Body of pancreas (tissue), 4 donors: ENCODE data around the gene TOGARAM1. TPM values are rescaled to one million over a fixed set of nuclear protein-coding genes. Genes with fewer than 3 reads are reported as not detected.

Source experiments
- ATAC-seq: fragments of 150-250 bp; one replicate; pipeline ENCODE4 v1.9.1; 2016
- DNase-seq, 4 donors: peaks; one replicate each; pipeline ENCODE4 v3.0.0-alpha.2; 2019
- H3K27ac ChIP-seq, 4 donors: fragments of 200-600 bp; sonication (generic); 1 replicate in 3 of 4; 2 replicates in 1 of 4; pipeline versions ENCODE4 v1.5.1 to v1.6.1; 2016 to 2019; ENCODE audit warnings: mild to moderate bottlenecking in 1 of 4, mixed read lengths in 1 of 4, moderate library complexity in 1 of 4
- H3K27me3 ChIP-seq, 2 donors: fragments of 200-600 bp; sonication (generic); one replicate each; pipeline ENCODE4 v1.6.0; 2016; ENCODE audit warnings: mild to moderate bottlenecking in 1 of 2
- H3K36me3 ChIP-seq, 2 donors: fragments of 200-600 bp; sonication (generic); replicated peaks in 1 of 2; 2 replicates each; pipeline ENCODE4 v1.5.1; 2016; ENCODE audit warnings: low read depth in 2 of 2; ENCODE audit not compliant: insufficient read depth in 1 of 2
- H3K4me1 ChIP-seq: fragments of 200-600 bp; sonication (generic); one replicate; pipeline ENCODE4 v1.6.0; 2016
- H3K4me3 ChIP-seq, 2 donors: fragments of 200-600 bp; sonication (generic); 1 replicate in 1 of 2; 2 replicates in 1 of 2; pipeline ENCODE4 v1.5.1; 2016 to 2019
- H3K9me3 ChIP-seq, 3 donors: fragments of 200-600 bp; sonication (generic); 1 replicate in 2 of 3; 2 replicates in 1 of 3; pipeline ENCODE4 v1.5.1; 2016
- POLR2A ChIP-seq, 3 donors: fragments of 450-650 bp; IDR thresholded peaks; one replicate each; pipeline ENCODE4 v1.6.1; 2016; ENCODE audit warnings: antibody characterized with exemption in 3 of 3, mild to moderate bottlenecking in 2 of 3
- WGBS, 2 donors: methylation state at CpG; one replicate each; pipeline ENCODE4 v1.1.5; 2017; 5-methylcytosine and 5-hydroxymethylcytosine counted together
- intact Hi-C: fragments of 100-400 bp; cut with DNase I; formaldehyde crosslinking; loops from one replicate; pipeline ENCODE4 v1.15.1; 2023
- total RNA-seq, 2 donors: library from RNA; depleted of rRNA; stranded (reverse); fragments of >200 nt; gene quantifications; one replicate each; pipeline ENCODE4 v1.1.0, GENCODE V29; 2016
- TF ChIP-seq, protein P1 (sequence below), 7 experiments: fragments of 450-650 bp in 4 of 7; fragments of 200-600 bp in 3 of 7; sonication (generic) in 3 of 7; IDR thresholded peaks; one replicate each; pipeline ENCODE4 v1.5.1; 2016 to 2019; ENCODE audit warnings: antibody characterized with exemption in 7 of 7

The TOGARAM1 gene
- total RNA-seq, 2 donors from 2014 or later: 23.6 to 38.6 TPM

DNA sequence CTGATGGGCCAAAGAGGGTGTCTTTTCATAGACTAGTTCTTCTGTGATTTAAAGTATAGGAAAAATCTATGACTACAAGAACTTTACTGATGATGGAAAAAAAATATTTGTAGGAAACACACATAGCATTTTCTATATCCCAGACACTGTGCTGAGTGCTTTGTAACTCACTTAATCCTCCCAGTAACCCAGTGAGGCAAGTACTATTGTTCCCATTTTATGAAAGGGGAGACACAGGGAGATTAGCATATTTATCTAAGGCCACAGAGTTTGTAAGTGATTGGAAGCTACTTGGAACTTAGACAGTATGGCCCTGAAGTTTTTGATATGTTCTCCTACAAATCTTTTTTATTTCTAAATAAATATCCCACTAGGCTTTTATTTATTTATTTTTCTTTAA is 141.8 kb downstream of the TOGARAM1 start:
- DNase-seq (no peak), ATAC-seq (no peak)
- no peak for TF ChIP-seq POLR2A (IDR thresholded peaks at IDR 0.05)
- TF ChIP-seq, protein P1, sequence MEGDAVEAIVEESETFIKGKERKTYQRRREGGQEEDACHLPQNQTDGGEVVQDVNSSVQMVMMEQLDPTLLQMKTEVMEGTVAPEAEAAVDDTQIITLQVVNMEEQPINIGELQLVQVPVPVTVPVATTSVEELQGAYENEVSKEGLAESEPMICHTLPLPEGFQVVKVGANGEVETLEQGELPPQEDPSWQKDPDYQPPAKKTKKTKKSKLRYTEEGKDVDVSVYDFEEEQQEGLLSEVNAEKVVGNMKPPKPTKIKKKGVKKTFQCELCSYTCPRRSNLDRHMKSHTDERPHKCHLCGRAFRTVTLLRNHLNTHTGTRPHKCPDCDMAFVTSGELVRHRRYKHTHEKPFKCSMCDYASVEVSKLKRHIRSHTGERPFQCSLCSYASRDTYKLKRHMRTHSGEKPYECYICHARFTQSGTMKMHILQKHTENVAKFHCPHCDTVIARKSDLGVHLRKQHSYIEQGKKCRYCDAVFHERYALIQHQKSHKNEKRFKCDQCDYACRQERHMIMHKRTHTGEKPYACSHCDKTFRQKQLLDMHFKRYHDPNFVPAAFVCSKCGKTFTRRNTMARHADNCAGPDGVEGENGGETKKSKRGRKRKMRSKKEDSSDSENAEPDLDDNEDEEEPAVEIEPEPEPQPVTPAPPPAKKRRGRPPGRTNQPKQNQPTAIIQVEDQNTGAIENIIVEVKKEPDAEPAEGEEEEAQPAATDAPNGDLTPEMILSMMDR (IDR thresholded peaks at IDR 0.05): no peak
- no peaks in the 10 kb centered on the region for H3K9me3 ChIP-seq
- H3K36me3 ChIP-seq: no peaks in the 10 kb centered on the region
- H3K4me3 ChIP-seq: no peak overlapping the region
- no peaks in the 10 kb centered on the region for H3K27me3 ChIP-seq
- no peak overlapping the region for H3K27ac ChIP-seq
- H3K4me1 ChIP-seq: no peaks in the 10 kb centered on the region
- intact Hi-C loops: no loop called here

DNA sequence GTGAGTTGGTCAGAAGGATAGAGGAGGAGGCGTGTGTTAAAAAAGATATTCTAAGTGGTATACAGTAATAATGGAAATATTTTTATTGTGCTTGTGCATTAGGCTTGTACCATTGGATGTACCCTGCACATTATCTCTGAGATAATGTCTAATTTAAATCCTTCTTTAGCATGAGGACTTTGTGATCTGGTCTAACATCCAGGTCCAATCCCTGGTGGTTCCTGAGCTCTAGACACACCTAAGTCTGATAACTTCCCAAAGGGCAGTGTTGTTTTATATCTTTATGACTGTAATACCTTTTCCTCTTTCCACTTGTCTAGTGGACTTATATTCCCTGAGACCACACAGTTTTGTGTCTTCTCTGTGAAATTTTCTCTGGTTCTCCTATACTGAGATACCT is 142.6 kb downstream of the TOGARAM1 start:
- H3K9me3 ChIP-seq: no peaks in the 10 kb centered on the region
- DNase-seq (no peak), ATAC-seq (no peak)
- H3K4me3 ChIP-seq: no peak overlapping the region
- no peak overlapping the region for H3K27ac ChIP-seq
- intact Hi-C loops: no loop called here
- TF ChIP-seq, protein P1 (IDR thresholded peaks at IDR 0.05): no peak
- no peak for TF ChIP-seq POLR2A (IDR thresholded peaks at IDR 0.05)
- H3K36me3 ChIP-seq: no peaks in the 10 kb centered on the region
- WGBS, 2 donors: 94 to 97% methylated on average over 1 of the region's 1 CpG
- H3K27me3 ChIP-seq: no peaks in the 10 kb centered on the region
- H3K4me1 ChIP-seq: no peaks in the 10 kb centered on the region

DNA sequence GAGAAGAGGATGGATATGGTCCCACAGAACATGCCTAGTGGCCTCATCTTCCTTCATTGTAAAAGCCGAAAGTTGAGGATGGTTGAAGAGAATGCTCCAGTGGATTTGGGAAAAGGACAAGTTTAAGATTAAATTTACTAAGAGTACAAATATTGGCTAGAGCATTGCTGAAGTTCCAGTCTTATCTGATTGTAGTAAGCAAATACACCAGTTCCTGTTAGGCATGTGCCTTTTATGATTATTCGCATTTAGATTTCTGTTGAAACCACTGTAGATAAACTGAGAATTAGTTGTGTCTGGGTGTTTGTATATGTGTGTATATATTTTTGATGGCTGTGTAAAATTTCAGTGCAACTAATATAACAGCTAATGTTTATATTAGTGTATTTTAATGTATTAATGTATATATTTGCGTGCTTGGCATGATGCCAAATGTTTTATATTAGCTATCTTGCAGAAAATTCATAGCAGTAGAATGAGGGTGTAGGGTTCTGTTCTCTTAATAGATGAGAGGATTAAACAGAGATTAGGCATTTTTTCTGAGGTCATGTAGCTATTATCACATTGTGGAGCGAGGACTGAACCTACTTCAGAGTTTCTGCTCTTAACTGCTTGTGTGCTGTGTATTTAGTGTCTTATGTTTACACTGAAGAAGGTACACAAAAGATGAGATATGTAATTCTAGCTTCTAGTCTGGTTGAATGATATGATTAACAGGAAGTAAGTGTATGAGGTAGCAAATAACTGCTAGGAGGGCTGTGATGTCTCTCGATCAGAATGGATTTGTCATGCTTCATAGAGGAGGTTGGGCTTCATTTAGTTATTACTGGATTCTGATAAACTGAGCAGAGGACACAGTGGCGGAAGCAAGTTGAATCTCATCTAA is 151.1 kb downstream of the TOGARAM1 start:
- Histone ChIP-seq H3K4me1 (peaks cover 14% of the 10 kb centered on the region), H3K9me3 (no peaks in the 10 kb centered on the region), H3K36me3 (peaks cover 0 to 19% of the 10 kb centered on the region in 2 donors), H3K27ac (peak overlapping the region in 3 of 4 donors; percentile 31 to 56 (median 32)), H3K4me3 (no peak overlapping the region), H3K27me3 (no peaks in the 10 kb centered on the region)
- WGBS, 2 donors: 50 to 57% methylated on average over 6 of the region's 6 CpGs
- ATAC-seq: peak; percentile 66
- TF ChIP-seq, protein P1 (IDR thresholded peaks at IDR 0.05): no peak
- TF ChIP-seq POLR2A (IDR thresholded peaks at IDR 0.05): no peak
- DNase-seq: no peak
- intact Hi-C loops: no loop called here

DNA sequence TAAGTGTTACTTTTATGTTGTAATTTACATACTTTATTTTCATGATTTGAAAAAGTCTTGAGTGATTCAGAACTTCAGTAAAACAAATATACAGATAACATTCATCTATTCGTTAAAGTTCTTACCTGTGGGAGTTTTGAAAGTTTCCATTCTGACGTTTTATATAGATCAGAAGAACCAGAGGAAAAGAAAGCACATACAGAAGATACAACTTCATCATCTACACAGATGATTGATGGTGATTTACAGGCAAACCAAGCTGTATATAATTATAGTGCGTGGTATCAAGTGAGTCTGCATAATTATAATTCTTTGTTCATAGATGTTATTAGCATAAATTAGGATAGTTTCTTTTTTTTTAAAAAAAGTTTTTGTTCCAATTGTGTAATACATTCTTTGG is 152.3 kb downstream of the TOGARAM1 start:
- intact Hi-C loops: no loop called here
- Histone ChIP-seq H3K4me1 (peaks cover 14% of the 10 kb centered on the region), H3K27ac (peak overlapping the region in 1 of 4 donors; percentile 56), H3K27me3 (no peaks in the 10 kb centered on the region), H3K4me3 (no peak overlapping the region), H3K9me3 (no peaks in the 10 kb centered on the region), H3K36me3 (peaks cover 0 to 20% of the 10 kb centered on the region in 2 donors)
- no peak for TF ChIP-seq POLR2A (IDR thresholded peaks at IDR 0.05)
- TF ChIP-seq, protein P1 (IDR thresholded peaks at IDR 0.05): no peak
- no peak for ATAC-seq
- no peak for DNase-seq
- WGBS, 2 donors: 60 to 73% methylated on average over 3 of the region's 3 CpGs

DNA sequence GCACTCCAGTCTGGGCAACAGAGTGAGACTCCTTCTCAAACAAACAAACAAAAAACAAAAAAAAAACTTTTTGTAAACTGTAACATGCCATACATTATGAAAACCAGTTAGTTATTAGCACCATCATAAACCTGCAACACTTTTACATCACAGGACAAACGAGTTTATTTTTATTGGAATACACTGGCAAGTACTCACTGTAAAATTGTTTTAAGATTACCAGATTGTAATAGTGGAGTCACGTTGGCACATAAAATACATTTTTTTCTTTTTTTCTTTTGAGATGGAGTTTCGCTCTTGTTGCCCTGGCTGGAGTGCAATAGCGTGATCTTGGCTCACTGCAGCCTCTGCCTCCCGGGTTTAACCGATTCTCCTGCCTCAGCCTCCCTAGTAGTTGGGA is 156.6 kb downstream of the TOGARAM1 start:
- H3K4me1 ChIP-seq: peaks cover 2% of the 10 kb centered on the region
- H3K27ac ChIP-seq: no peak overlapping the region
- no peaks in the 10 kb centered on the region for H3K27me3 ChIP-seq
- H3K36me3 ChIP-seq: peaks cover 0 to 21% of the 10 kb centered on the region in 2 donors
- no peak overlapping the region for H3K4me3 ChIP-seq
- no peaks in the 10 kb centered on the region for H3K9me3 ChIP-seq
- ATAC-seq (no peak), DNase-seq (no peak)
- 89 to 92% methylated on average over 6 of the region's 6 CpGs for WGBS, 2 donors
- intact Hi-C loops: no loop called here
- TF ChIP-seq, protein P1 (IDR thresholded peaks at IDR 0.05): no peak
- no peak for TF ChIP-seq POLR2A (IDR thresholded peaks at IDR 0.05)
